NCI-H345 treated with DMSO at 0.1 percent for 48 hours (cell line): Measurements from ENCODE around the gene MRPL34.
"Not testable (repeated sequence)": the region's sequence is repeated elsewhere in the genome, so short reads cannot be mapped to it uniquely, and the experiment has no call there.

Experiments
- DNase-seq: peaks from one replicate; lab custom pipeline; 2025; ENCODE audit not compliant: unreplicated experiment; lab: John Stamatoyannopoulos, UW

The MRPL34 gene

GRCh38 chr19:17285415-17286135 is 20.1 kb upstream of the MRPL34 start:
- DNase-seq, result no peak

DNA sequence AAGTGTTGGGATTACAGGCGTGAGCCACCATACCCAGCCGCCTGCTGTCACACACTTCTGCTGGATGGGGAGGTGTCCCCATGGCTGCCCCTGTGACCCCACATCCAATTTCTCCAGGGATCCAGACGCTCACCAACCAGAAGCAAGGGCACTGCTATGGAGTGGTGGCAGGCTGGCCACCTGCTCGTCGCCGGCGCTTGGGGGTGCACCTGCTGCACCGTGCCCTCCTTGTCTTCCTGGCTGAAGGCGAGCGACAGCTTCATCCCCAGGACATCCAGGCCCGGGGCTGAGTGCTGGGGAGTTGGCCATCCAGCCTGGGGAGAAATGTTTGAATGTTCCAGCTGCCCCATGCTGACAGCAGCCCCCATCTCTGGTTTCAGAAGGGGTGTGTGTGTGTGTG is 19.4 kb upstream of the MRPL34 start:
- DNase-seq, result no peak

DNA sequence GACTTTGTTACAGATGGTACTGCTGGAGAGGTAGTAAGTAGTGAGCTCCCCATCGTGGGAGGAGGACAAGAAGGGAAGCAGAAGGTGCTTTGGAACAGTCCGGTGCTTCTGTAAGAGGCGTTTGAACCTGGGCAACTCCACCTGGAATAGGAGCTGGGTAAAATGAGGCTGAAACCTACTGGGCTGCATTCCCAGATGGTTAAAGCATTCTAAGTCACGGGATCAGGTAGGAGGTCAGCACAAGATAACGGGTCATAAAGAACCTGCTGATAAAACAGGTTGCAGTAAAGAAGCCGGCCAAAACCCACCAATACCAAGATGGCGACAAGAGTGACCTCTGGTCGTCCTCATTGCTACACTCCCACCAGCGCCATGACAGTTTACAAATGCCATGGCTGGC is 18.9 kb upstream of the MRPL34 start:
- no peak for DNase-seq

DNA sequence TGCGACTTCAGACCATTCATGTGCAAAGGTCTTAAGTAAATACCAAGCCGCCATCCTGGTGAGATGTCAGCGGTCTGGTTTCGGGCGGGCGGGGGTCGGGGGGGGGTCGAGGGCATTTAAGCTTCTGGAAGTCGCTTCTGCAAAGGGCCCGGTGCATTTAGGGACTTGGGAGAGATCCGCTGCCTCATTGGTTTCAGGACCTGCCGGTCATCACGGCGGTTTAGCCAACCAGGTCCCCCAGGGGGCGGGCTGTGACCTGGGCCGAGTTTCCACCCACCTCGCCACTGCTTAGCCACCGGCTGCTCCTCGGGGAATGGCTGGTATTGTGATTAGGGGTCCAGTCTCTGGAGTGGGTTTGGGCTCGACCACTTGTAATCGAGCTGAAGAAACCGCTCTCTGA is 16.2 kb upstream of the MRPL34 start:
- no peak for DNase-seq

DNA sequence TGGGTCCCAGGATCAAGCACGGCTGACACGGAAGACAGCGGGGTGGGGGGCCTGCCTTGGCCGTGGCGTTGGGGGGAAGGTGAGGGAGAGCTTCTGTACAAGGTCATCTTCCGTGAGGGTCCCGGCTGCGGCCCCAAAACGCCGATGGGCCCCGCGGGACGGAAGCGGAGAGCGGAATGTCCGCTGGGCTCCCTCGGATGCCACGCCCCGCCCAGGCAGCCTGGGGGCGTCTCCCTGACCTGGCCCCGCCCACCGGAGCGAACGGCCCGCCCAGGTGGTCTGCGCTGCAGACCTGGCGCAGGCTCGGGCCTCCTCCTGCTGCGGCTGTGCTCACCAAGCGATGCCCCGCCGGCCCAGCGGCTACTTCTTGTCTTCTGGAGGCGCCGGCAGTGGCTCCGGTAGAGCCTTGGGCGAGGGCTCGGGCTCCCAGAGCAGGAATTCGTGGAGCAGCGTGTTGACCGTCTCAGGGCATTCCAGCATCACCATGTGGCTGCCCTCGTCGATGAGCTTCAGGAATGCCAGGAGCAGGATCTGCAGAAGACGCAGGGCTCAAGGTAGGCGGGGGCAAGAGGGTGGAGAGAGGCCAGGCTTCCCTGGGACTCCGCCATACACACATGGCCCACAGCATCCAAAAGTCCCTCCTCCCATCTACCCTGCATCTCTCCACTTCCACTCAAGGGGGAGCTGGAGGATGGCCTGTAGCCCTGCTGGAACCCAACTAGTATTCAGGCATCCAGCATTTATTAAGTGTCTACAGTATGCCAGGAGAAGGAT is 13.2 kb upstream of the MRPL34 start:
- DNase-seq, result no peak

GRCh38 chr19:17293605-17294004 is 12.1 kb upstream of the MRPL34 start:
- no peak for DNase-seq

GRCh38 chr19:17294051-17294891 is 11.4 kb upstream of the MRPL34 start:
- no peak for DNase-seq

- not testable (repeated sequence) for DNase-seq
Observed at GRCh38 chr19:17295551-17295950, 10.1 kb upstream of the MRPL34 start.

GRCh38 chr19:17296273-17296672 is 9.4 kb upstream of the MRPL34 start:
- no peak for DNase-seq

DNA sequence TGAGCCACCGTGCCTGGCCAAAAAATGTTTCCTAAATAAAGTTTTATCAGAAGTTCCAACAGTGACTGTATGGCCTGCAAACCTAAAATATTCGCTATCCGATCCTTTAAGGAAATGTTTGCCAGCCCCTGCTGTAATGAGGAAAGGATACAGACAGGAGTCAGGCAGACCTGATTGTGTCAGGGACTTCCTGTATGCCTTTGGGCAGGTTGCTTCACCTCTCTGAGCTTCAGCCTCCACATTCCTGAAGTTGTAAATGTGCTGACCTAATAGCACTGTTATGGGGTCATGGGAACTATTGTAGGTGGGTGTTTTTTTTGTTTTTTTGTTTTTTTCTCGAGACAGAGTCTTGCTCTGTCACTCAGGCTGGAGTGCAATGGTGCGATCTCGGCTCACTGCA is 8.7 kb upstream of the MRPL34 start:
- no peak for DNase-seq

DNA sequence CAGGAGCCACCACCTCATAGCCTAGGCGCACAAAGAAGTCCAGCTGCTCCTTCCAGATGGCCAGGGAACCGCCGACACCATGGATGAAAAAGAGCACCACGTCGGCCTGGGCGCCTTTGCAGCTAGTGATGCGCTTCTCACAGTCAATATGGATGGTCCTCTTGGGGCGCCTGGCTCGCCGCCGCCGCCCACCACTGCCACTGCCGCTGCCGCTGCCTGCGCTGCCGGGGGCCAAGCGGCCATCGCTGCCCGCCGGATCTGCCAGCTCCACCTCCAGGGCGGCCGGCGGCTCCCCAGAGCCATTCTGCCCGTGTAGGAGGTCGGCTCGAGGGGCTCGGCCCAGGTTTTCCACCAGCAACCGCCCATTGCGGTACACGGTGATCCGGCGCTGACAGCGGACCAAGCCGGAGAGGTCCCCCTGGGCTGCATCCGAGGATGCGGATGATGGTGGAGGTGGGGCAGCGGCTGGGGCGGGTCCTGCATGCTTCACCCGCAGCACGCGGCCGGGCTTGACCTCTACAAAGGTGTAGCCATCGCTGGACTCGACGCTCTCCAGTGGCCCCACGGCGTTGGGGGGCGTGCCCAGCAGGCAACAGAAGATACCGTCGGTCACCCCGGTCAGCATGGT is 4.6 kb upstream of the MRPL34 start:
- DNase-seq, result no peak

DNA sequence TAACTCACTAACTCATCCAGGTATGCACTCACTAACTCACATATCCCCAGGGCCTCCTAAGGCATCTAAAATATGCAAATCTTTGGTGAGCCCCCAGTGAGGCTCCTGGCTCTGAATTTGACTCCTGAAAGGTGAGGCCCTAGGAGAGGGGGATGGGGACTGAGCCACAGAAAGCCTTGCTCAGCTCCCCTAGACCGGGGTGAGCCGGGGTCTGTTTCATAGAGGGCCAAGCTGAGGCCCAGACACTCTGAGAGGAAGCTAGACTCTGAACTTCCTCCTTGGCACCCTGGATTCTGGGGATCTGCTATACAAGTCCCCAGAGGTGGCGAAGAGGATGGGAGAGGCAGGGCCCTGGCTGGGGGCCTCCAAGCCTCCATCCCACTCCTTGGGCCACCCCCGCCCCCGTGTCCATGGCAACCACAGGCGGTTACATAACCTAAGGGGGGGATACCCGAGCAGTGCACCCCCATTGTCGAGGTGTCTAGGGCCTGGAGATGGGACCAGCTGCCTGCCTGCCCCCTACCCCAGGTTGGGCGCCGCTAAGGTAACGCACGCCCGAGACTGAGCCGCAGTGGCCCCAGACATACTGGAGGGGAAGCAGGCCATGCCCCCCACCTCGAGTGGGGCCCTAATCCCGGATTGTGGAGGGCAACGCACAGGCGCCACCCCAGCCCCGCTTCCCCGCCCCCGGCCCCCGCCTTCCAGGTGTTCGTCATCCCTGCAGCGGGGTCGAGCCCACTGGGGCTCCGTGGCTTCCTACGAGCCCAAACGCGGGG is 3.1 kb upstream of the MRPL34 start:
- DNase-seq, result no peak

GRCh38 chr19:17303167-17303939 is 2.3 kb upstream of the MRPL34 start, which contains the start of gene ABHD8:
ABHD8 (minus strand) TSS chr19:17303425; CDS start chr19:17301616, 1,809 bp downstream.
- DNase-seq, result peak; percentile 83

DNA sequence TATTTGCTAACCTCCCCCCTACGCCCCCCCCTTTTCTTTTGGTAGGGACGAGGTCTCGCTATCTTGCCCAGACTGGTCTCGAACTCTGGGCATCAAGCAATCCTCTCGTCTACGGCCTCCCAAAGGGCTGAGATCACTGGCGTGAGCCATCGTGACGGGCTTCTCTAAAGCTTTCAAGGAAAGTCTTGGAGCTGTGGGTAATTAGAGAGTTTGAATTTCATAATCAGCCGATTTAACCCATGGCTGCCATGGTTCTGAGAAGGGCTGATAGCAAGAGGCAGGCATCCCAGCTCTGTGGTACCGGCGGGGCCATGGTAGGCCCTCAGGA is 1.8 kb upstream of the MRPL34 start:
- no peak for DNase-seq

DNA sequence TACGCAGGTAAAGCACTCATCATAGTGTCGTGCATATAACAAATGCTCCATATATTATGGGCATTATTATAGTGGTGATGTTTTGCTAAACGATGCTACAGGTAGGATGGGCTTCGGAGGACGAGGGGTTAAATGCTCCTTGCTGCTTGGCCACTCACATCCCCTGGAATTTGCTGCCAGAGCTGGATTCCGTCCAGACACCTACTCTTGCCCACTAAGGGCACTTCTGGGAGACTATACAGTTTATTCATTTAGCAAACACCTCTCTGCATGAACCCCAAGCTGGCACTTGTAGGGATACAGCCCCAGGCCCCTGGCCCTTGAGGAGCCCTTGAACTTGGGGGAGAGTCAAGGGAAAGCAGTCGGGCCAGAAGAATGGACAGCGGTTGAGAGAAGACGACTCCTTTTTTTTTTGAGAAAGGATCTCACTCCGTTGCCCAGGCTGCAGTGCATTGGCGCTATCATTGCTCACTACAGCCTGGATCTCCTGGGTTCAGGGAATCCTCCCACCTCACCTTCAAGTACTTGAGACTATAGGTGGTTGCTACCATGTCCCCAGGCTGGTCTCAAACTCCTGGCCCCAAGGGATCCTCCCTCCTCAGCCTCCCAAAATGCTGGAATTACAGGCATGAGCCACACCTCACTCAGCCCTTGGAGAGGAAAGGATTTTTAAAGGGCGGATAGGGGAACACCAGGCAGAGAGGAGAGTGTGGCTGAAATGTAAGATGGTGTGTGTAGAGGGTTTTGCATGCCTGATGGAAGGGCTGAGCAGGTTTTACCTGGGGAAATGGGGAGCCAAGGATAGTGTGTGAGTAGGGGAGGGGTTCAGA is 1.1 kb upstream of the MRPL34 start:
- no peak for DNase-seq

GRCh38 chr19:17305216-17305516 is 506 bp upstream of the MRPL34 start:
- no peak for DNase-seq

GRCh38 chr19:17306285-17306714 is 628 bp downstream of the MRPL34 start:
- no peak for DNase-seq

GRCh38 chr19:17307876-17308377 is 2.3 kb downstream of the MRPL34 start:
- no peak for DNase-seq
